Stimulated activated CD8-positive, alpha-beta memory T cell treated with anti-CD3 and anti-CD28 coated beads, Interleukin-12 subunit alpha, Interleukin-12 subunit beta, amount 100 ng/mL, for 1 hour (primary cell): Measurements from ENCODE around the gene TBC1D9.

Experiments
- DNase-seq: peaks from one replicate; pipeline ENCODE4 v3.0.0-alpha.2; 2020; ENCODE audit warnings: low read depth

Gene TBC1D9

GRCh38 chr4:140720387-140721304 lies 35.5 kb downstream of the TBC1D9 start:
- DNase-seq, result no peak

GRCh38 chr4:140719686-140720085 lies 36.5 kb downstream of the TBC1D9 start:
- DNase-seq, result no peak

DNA sequence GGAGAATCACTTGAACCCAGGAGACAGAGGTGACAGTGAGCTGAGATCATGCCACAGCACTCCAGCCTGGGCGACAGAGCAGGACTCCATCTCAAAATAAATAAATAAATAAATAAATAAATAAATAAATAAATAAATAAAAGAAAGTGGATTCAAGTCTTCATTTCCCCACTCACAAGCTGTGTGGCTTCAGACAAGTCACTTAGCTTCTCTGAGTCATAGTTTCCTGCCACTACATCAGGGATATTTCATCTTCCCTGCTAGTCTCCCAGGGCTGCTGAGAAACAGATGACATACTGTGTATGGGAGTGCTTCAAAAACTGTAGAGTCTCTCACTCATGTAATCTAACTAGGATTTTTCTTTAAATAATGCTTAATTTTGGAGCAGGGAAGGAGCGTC lies 37.2 kb downstream of the TBC1D9 start:
- no peak for DNase-seq

DNA sequence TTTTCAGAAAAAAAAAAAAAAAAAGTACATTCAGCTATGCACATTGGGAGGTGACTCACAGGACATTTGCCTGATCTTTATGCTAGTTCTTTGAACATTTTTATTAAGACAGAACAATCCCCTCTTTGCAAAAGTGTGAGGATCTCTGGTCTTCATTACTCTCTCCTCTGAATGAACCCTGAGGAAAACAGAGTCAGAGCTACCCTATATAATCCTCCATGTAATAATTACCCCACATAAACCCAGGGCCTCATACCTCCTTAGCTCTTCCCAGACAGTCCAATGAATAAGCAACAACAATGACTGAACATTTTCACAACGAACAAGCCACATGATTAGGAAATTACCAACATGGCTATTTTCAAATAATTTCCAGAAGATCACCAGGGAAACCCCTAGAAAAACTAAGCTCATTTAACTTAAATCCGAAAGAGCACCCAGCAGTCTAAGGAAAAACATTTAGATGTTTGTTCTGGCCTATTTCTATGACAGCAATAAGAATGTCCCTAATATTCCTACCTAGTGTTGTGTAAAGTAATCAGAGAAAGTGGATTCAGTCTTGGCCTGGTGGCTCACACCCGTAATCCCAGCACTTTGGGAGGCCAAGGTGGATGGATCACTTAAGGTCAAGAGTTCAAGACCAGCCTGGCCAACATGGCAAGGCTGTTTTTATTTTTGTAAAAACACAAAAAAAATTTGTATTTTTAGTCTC lies 37.8 kb downstream of the TBC1D9 start:
- no peak for DNase-seq

GRCh38 chr4:140717313-140717712 lies 38.9 kb downstream of the TBC1D9 start:
- DNase-seq, result no peak

DNA sequence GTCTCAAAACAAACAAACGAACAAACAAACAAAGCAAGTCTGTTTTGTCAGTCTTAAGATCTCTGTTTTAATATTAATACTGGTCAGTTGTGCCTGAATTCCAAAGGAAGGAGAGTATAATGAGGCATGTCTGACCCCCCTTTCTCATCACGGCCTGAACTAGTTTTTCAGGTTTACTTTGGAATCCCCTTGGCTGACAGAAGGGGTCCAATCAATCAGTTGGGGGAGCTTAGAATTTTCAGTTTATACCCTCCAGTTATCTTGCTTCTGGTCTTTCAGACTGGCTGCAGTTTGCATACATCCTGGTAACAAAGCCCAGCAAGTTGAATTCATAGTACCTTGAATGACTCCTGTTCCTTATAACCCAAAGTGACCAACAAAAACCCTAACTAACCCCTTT lies 41.1 kb downstream of the TBC1D9 start:
- no peak for DNase-seq

- DNase-seq, result no peak
Measured at GRCh38 chr4:140711910-140712309, 44.3 kb downstream of the TBC1D9 start.

DNA sequence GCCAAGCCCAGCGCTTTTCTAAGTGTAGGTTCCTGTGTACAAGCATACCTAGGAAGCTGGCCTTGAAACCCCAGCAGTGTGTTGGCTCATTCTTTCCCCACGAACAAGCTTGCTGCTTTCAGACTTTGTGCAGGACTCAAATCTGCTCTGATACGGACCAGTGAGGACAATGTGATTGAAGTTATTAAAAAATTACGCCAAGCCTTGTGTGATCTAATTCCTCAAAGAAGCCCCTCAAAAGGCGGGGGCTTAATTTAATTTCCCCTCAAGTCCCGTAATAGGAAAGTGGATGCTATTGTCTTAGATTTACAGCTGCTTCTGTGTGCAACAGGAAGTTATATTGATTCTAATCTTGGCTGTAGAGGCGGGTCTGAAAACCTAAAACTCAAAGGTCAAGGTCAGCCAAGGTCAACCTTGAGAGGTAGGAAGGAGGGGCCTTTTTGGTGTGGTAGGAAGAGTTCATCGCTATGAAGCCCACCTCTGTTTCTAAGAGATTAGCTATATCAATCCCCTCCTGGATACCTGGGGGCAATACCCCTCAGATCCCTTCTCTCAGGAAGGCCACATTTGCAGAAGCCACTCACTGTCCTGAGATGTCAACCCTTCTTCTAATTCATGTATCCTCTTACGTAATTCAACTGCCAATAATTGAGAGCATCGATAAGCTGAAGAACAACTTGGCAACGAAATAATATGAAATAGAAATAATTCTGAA lies 45.1 kb downstream of the TBC1D9 start:
- DNase-seq, result no peak

DNA sequence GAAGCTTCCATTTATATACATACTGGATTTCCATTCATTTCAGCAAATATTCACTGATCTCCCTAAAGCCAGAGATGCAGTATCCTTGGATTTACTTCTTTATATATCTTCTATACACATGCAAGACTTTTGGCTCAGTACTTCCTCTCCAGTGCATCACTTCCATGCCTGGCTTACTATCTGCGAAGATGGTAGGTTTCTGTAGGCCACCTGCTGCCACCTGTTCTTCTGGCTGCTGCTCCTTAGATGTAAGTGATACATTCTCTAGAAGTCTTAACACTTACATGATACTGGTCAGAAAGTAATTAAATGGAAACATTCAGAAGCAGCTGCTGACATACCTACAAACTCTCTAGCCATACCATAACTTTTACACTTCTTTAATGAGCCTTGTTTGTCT lies 48.9 kb downstream of the TBC1D9 start:
- DNase-seq, result no peak

GRCh38 chr4:140706665-140707064 lies 49.5 kb downstream of the TBC1D9 start:
- no peak for DNase-seq

DNA sequence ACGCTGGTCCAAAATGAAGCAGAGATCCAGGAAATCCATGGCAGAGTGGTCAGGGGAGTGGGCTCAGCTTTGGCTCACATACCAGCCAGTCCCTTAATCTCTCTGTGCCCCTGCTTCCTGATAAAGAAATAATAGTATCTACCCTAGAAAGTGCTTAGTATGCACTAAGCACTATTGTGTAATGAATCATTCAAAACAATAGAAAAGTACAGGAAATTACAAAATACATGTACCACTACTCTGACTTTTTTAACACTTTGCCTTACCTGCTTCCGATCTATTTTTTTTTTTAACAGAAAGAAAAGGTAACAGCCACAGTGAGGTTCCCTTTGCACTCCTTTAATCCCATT lies 49.9 kb downstream of the TBC1D9 start:
- no peak for DNase-seq

GRCh38 chr4:140705625-140706275 lies 50.4 kb downstream of the TBC1D9 start:
- DNase-seq, result no peak

- DNase-seq, result no peak
Measured at GRCh38 chr4:140704964-140705363, 51.2 kb downstream of the TBC1D9 start.

DNA sequence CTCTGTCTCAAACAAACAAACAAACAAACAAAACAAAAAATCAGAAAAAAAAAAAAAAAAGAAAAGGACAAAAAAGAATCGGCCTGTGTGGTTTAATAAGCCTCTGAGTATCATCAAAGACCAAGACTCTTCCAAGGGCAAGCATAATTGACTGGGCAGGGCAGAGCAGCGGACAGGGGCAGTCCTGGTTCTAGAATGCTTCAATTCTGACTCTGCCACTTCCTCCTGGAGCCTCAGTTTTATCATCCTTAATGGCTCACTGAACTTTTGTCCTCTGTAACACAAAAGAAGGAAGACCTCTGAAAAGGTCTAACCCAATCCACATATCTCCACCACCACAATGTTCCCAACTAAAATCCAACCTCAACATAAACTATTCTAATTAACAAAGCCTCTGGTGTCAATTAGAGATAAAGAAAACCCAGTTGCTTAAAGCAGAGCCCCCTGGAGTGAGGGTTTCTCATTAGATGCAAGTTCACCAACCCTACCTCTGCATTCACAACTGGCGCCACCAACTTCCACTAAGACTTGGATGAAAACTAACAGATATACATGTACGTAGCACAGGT lies 51.7 kb downstream of the TBC1D9 start:
- no peak for DNase-seq

- DNase-seq, result no peak
Measured at GRCh38 chr4:140703463-140703862, 52.7 kb downstream of the TBC1D9 start.

- DNase-seq, result no peak
Measured at GRCh38 chr4:140702096-140702757, 54.0 kb downstream of the TBC1D9 start.

GRCh38 chr4:140701071-140701470 lies 55.1 kb downstream of the TBC1D9 start:
- no peak for DNase-seq

DNA sequence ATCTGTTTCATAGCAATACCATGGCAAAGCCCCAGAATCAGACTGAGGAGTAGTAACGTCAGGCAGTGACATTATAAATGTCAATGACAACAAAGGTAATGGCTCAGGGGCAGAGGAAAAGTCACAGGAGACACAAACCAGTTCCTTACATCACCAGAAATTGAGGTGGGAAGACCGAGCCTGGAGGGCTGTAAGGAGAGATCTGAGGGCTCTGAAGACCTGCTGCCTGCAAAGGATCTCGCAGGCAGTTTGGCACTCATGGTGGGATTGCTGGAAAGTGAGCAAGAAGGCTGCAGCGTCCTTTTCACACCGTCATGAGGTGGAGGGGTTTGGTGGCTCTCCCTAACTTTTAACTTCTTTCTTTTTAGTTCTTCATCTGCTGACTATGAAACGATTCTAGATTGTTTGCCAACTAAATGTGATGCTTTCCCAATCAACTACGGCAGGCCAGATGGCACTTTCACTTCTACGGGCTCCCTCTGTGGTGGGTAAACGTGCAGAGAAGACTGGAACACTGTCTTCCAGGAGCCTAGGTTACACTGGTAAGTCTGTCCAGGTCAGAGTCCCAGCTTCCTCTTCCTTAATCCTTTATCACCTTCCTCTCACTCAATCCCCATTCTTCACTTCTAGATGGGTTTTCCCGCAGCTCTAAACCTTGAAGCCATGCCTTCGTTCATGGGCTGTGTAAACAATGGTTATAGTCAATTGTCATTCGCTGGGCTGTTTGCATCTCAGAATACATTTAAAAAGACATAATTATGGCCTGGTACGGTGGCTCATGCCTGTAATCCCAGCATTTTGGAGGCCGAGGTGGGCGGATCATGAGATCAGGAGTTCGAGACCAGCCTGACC lies 58.2 kb downstream of the TBC1D9 start:
- DNase-seq, result no peak

DNA sequence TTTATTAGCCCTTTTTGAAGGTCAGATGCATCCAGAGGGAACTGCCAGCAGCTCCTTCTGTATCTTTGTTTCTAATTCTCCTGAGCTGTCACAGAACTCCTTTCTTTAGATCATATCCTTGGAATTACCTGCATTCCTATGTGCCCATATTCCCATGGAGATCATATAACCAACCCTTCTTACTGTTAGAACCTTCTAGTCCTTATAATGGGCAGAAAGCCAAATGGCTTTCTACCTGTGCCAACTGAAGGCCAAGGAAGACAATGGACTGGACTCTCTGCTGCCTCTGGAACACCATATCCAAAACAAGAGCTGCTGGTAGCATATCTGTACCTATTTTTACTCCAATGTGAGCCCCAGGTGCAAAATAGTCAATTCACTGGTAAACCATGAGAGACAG lies 60.7 kb downstream of the TBC1D9 start:
- DNase-seq, result no peak

- DNase-seq, result no peak
Measured at GRCh38 chr4:140693562-140693961, 62.6 kb downstream of the TBC1D9 start.
